AG04449 (cell line): ENCODE data around the gene CCNK.

Experiments used
- CTCF ChIA-PET: fragments of 350-600 bp; formaldehyde crosslinking; extraction: SDS; loops from one replicate; lab custom pipeline; 2021; ENCODE audit warnings: antibody characterized with exemption; lab: Yijun Ruan, JAX
- POLR2A ChIA-PET: fragments of 400-600, 350-600 bp; formaldehyde crosslinking; extraction: SDS; loops from one replicate; lab custom pipeline; 2020; ENCODE audit warnings: antibody characterized with exemption, inconsistent platforms; lab: Yijun Ruan, JAX
- DNase-seq: peaks from one replicate; pipeline ENCODE4 v3.0.0-alpha.2; 2010; ENCODE audit warnings: low read depth, low spot score
- H3K4me3 ChIP-seq: 2 replicates; pipeline ENCODE4 v1.5.1; 2011; ENCODE audit warnings: low read depth, mild to moderate bottlenecking, control low read depth, low read length
- CTCF ChIP-seq: IDR thresholded peaks from one replicate; pipeline ENCODE4 v1.5.1; 2011; ENCODE audit warnings: mild to moderate bottlenecking, moderate library complexity, low read length, control low read depth, inconsistent platforms; ENCODE audit not compliant: insufficient read depth; ENCODE audit errors: missing control alignments

CCNK gene

GRCh38 chr14:99560922-99561683, 79.9 kb downstream of the CCNK start:
- POLR2A ChIA-PET: no interaction called here

GRCh38 chr14:99561864-99562263, 80.7 kb downstream of the CCNK start:
- H3K4me3 ChIP-seq: no peak overlapping the region
- ChIA-PET CTCF (interaction anchor here (1.1 to 2.4 kb wide), 7 partner anchors 10 to 75 kb away, joined by 3 to 9 read pairs (median 6); no protein-coding TSS in a partner anchor), POLR2A (interaction anchor here (1.0 kb wide), 1 partner anchor 18 kb away, joined by 3 read pairs; no protein-coding TSS in a partner anchor)
- no peak for DNase-seq
- TF ChIP-seq CTCF: no peak

More at GRCh38 chr14:99560922-99561683, 79.9 kb downstream of the CCNK start:
- no peak for DNase-seq
- no peak for TF ChIP-seq CTCF
- CTCF ChIA-PET: interaction anchor here (1.1 to 2.4 kb wide), 2 partner anchors 13 to 62 kb away, joined by 3 to 9 read pairs; no protein-coding TSS in a partner anchor
- H3K4me3 ChIP-seq: no peak overlapping the region
